ENCODE data around the gene MED13.

DNA sequence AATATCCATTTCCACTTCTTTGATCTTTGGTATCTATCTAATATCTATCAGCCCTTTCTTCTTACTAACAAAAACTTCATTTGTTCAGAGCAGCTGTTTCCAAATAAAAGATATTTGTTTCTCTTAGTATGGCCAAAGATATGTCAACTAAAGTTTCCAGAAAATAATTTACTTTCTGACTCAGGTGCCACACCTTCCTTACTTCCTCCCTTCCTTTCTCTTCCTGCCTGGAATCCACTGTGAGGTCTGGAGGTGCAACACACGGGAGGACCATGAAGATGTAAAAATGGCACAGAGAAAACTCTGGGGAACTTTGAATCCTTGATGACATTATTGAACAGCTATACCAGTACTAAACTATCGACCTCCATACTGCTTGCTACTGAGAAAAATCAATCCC lies 14.0 kb downstream of the MED13 start:
- TF ChIP-seq, protein P1, sequence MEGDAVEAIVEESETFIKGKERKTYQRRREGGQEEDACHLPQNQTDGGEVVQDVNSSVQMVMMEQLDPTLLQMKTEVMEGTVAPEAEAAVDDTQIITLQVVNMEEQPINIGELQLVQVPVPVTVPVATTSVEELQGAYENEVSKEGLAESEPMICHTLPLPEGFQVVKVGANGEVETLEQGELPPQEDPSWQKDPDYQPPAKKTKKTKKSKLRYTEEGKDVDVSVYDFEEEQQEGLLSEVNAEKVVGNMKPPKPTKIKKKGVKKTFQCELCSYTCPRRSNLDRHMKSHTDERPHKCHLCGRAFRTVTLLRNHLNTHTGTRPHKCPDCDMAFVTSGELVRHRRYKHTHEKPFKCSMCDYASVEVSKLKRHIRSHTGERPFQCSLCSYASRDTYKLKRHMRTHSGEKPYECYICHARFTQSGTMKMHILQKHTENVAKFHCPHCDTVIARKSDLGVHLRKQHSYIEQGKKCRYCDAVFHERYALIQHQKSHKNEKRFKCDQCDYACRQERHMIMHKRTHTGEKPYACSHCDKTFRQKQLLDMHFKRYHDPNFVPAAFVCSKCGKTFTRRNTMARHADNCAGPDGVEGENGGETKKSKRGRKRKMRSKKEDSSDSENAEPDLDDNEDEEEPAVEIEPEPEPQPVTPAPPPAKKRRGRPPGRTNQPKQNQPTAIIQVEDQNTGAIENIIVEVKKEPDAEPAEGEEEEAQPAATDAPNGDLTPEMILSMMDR (IDR thresholded peaks at IDR 0.05) = no peak
- TF ChIP-seq POLR2A (IDR thresholded peaks at IDR 0.05) = no peak

Data from uterus (tissue), 2 donors.